IPS-18a (cell line): ENCODE data around the gene PRR5L.

ENCODE experiments used
- H3K27ac ChIP-seq: one replicate; pipeline ENCODE4 v1.5.1; 2013; ENCODE audit warnings: low read length
- H3K27me3 ChIP-seq: one replicate; pipeline ENCODE4 v1.6.1; 2013; ENCODE audit warnings: mild to moderate bottlenecking, low read length; ENCODE audit not compliant: control insufficient read depth, insufficient read depth
- H3K36me3 ChIP-seq: one replicate; pipeline ENCODE4 v1.6.1; 2013; ENCODE audit warnings: low read depth, low read length; ENCODE audit not compliant: control insufficient read depth
- H3K4me1 ChIP-seq: one replicate; pipeline ENCODE4 v1.6.1; 2013; ENCODE audit warnings: low read depth, low read length; ENCODE audit not compliant: control insufficient read depth
- H3K4me3 ChIP-seq: one replicate; pipeline ENCODE4 v1.5.1; 2013; ENCODE audit warnings: low read length
- H3K9ac ChIP-seq: one replicate; pipeline ENCODE4 v1.6.1; 2013; ENCODE audit warnings: mild to moderate bottlenecking, low read length, moderate library complexity
- H3K9me3 ChIP-seq: one replicate; pipeline ENCODE4 v1.6.1; 2013; ENCODE audit warnings: low read depth, low read length; ENCODE audit not compliant: control insufficient read depth

Gene PRR5L

GRCh38 chr11:36388071-36388470 is 92.0 kb downstream of the PRR5L start:
- no peak overlapping the region for H3K4me3 ChIP-seq
- H3K36me3 ChIP-seq = no peaks in the 10 kb centered on the region
- H3K4me1 ChIP-seq = no peaks in the 10 kb centered on the region
- H3K27ac ChIP-seq = no peak overlapping the region
- no peaks in the 10 kb centered on the region for H3K27me3 ChIP-seq
- no peaks in the 10 kb centered on the region for H3K9me3 ChIP-seq
- H3K9ac ChIP-seq = no peak overlapping the region

GRCh38 chr11:36388951-36389350 is 92.9 kb downstream of the PRR5L start:
- Histone ChIP-seq H3K27me3 (no peaks in the 10 kb centered on the region), H3K9me3 (no peaks in the 10 kb centered on the region), H3K4me3 (no peak overlapping the region), H3K9ac (no peak overlapping the region), H3K36me3 (no peaks in the 10 kb centered on the region), H3K27ac (no peak overlapping the region), H3K4me1 (no peaks in the 10 kb centered on the region)

GRCh38 chr11:36389811-36390210 is 93.7 kb downstream of the PRR5L start:
- no peak overlapping the region for H3K4me3 ChIP-seq
- no peaks in the 10 kb centered on the region for H3K27me3 ChIP-seq
- no peaks in the 10 kb centered on the region for H3K36me3 ChIP-seq
- no peak overlapping the region for H3K9ac ChIP-seq
- H3K9me3 ChIP-seq = no peaks in the 10 kb centered on the region
- no peak overlapping the region for H3K27ac ChIP-seq
- H3K4me1 ChIP-seq = no peaks in the 10 kb centered on the region

GRCh38 chr11:36390963-36391471 is 94.9 kb downstream of the PRR5L start:
- Histone ChIP-seq H3K9ac (no peak overlapping the region), H3K4me1 (no peaks in the 10 kb centered on the region), H3K9me3 (no peaks in the 10 kb centered on the region), H3K27me3 (no peaks in the 10 kb centered on the region), H3K36me3 (no peaks in the 10 kb centered on the region), H3K4me3 (no peak overlapping the region), H3K27ac (no peak overlapping the region)

GRCh38 chr11:36392196-36392595 is 96.1 kb downstream of the PRR5L start:
- no peaks in the 10 kb centered on the region for H3K4me1 ChIP-seq
- no peak overlapping the region for H3K4me3 ChIP-seq
- peaks cover 3% of the 10 kb centered on the region for H3K36me3 ChIP-seq
- no peak overlapping the region for H3K9ac ChIP-seq
- H3K27me3 ChIP-seq = no peaks in the 10 kb centered on the region
- no peaks in the 10 kb centered on the region for H3K9me3 ChIP-seq
- no peak overlapping the region for H3K27ac ChIP-seq

GRCh38 chr11:36394056-36394455 is 98.0 kb downstream of the PRR5L start:
- Histone ChIP-seq H3K27me3 (no peaks in the 10 kb centered on the region), H3K4me3 (no peak overlapping the region), H3K36me3 (peaks cover 3% of the 10 kb centered on the region), H3K27ac (no peak overlapping the region), H3K9me3 (no peaks in the 10 kb centered on the region), H3K4me1 (no peaks in the 10 kb centered on the region), H3K9ac (no peak overlapping the region)

- Histone ChIP-seq H3K9ac (no peak overlapping the region), H3K9me3 (no peaks in the 10 kb centered on the region), H3K27me3 (no peaks in the 10 kb centered on the region), H3K36me3 (peaks cover 3% of the 10 kb centered on the region), H3K4me1 (no peaks in the 10 kb centered on the region), H3K4me3 (no peak overlapping the region), H3K27ac (no peak overlapping the region)
These were observed 98.8 kb downstream of the PRR5L start for GRCh38 chr11:36394926-36395325.

- Histone ChIP-seq H3K9me3 (no peaks in the 10 kb centered on the region), H3K4me1 (no peaks in the 10 kb centered on the region), H3K27me3 (no peaks in the 10 kb centered on the region), H3K27ac (no peak overlapping the region), H3K4me3 (no peak overlapping the region), H3K9ac (no peak overlapping the region), H3K36me3 (peaks cover 3% of the 10 kb centered on the region)
These were observed 100.1 kb downstream of the PRR5L start for GRCh38 chr11:36395978-36396736.

- no peak overlapping the region for H3K27ac ChIP-seq
- no peak overlapping the region for H3K4me3 ChIP-seq
- H3K36me3 ChIP-seq = peaks cover 3% of the 10 kb centered on the region
- H3K27me3 ChIP-seq = no peaks in the 10 kb centered on the region
- no peaks in the 10 kb centered on the region for H3K9me3 ChIP-seq
- H3K4me1 ChIP-seq = no peaks in the 10 kb centered on the region
- no peak overlapping the region for H3K9ac ChIP-seq
These were observed 102.3 kb downstream of the PRR5L start for GRCh38 chr11:36398231-36398953.

GRCh38 chr11:36399236-36399635 is 103.1 kb downstream of the PRR5L start:
- Histone ChIP-seq H3K27me3 (no peaks in the 10 kb centered on the region), H3K9me3 (no peaks in the 10 kb centered on the region), H3K27ac (no peak overlapping the region), H3K9ac (no peak overlapping the region), H3K4me1 (no peaks in the 10 kb centered on the region), H3K36me3 (peaks cover 6% of the 10 kb centered on the region), H3K4me3 (no peak overlapping the region)

GRCh38 chr11:36399745-36400144 is 103.7 kb downstream of the PRR5L start:
- Histone ChIP-seq H3K4me1 (no peaks in the 10 kb centered on the region), H3K9ac (no peak overlapping the region), H3K27me3 (no peaks in the 10 kb centered on the region), H3K9me3 (no peaks in the 10 kb centered on the region), H3K4me3 (no peak overlapping the region), H3K27ac (no peak overlapping the region), H3K36me3 (peaks cover 6% of the 10 kb centered on the region)
